ENCODE measurements around the gene ADAM30.

ADAM30 gene

GRCh38 chr1:119906927-119907652 is 10.8 kb upstream of the ADAM30 start:
- no peak for DNase-seq

GRCh38 chr1:119903443-119903835 is 7.1 kb upstream of the ADAM30 start:
- peak; percentile 8 for DNase-seq

- DNase-seq = no peak
Measured at GRCh38 chr1:119902775-119903442, 6.6 kb upstream of the ADAM30 start.

GRCh38 chr1:119898981-119899720 is 2.8 kb upstream of the ADAM30 start:
- no peak for DNase-seq

GRCh38 chr1:119898530-119898929 is 2.2 kb upstream of the ADAM30 start:
- DNase-seq = no peak

GRCh38 chr1:119895102-119895501 is 1.2 kb downstream of the ADAM30 start:
- no peak for DNase-seq

- DNase-seq = no peak
Measured at GRCh38 chr1:119893827-119894700, 2.3 kb downstream of the ADAM30 start.

- no peak for DNase-seq
Measured at GRCh38 chr1:119893238-119893791, 3.0 kb downstream of the ADAM30 start.

- no peak for DNase-seq
Measured at GRCh38 chr1:119891386-119891785, 4.9 kb downstream of the ADAM30 start.

- no peak for DNase-seq
Measured at GRCh38 chr1:119888476-119888875, 7.8 kb downstream of the ADAM30 start.

- DNase-seq = no peak
Measured at GRCh38 chr1:119887427-119887826, 8.9 kb downstream of the ADAM30 start.

- DNase-seq = peak; percentile 46
Measured at GRCh38 chr1:119885903-119886783, 10.2 kb downstream of the ADAM30 start.

GRCh38 chr1:119884711-119885110 is 11.6 kb downstream of the ADAM30 start:
- DNase-seq = peak; percentile 32

GRCh38 chr1:119883826-119884225 is 12.5 kb downstream of the ADAM30 start:
- DNase-seq = no peak

- no peak for DNase-seq
Measured at GRCh38 chr1:119882132-119883049, 13.9 kb downstream of the ADAM30 start.

- DNase-seq = no peak
Measured at GRCh38 chr1:119879510-119880434, 16.5 kb downstream of the ADAM30 start.

- no peak for DNase-seq
Measured at GRCh38 chr1:119878171-119878570, 18.1 kb downstream of the ADAM30 start.

GRCh38 chr1:119874186-119874585 is 22.1 kb downstream of the ADAM30 start:
- no peak for DNase-seq

Measured in fibroblast of upper back skin (primary cell).